ENCODE results near the gene CLIC4.
"Not testable (repeated sequence)": the region's sequence is repeated elsewhere in the genome, so short reads cannot be mapped to it uniquely, and the experiment has no call there.

CLIC4 gene

DNA sequence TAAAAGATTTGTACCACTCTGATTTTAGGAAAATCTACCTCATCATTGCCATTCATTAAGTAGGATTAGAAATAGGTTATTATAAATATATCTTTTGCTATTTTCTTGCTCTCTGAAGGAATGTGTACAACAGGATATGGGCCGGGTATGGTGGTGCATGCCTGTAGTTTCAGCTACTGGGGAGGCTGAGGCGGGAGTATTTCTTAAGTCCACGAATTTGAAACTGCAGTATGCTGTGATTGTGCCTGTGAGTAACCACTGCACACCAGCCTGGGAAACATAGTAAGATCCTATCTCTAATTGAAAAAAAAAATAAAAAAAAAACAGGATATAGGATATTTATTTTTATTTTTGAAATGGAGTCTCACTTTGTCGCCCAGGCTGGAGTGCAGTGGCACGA, 50.0 kb downstream of the CLIC4 start:
- no peak overlapping the region for H3K4me3 ChIP-seq (ENCODE audit: low read depth, low read length)
- DNase-seq (ENCODE audit: low read depth) = no peak

DNA sequence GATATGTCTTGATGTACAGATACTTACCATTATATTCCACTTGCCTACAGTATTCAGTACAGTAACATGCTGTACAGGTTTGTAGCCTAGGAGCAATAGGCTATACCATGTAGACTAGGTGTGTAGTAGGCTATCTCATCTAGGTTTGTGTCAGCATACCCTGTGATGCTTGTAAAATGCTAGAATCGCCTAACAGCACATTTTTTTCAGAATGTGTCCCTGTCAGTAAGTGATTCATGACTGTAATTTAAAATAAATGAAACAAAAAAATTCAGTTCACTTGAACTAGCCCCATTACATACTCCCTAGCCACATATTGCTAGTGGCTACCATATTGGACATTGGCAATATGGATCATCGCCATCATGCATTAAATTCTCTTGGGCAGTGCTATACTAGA, 51.3 kb downstream of the CLIC4 start:
- H3K4me3 ChIP-seq (ENCODE audit: low read depth, low read length) = no peak overlapping the region
- DNase-seq (ENCODE audit: low read depth) = no peak

DNA sequence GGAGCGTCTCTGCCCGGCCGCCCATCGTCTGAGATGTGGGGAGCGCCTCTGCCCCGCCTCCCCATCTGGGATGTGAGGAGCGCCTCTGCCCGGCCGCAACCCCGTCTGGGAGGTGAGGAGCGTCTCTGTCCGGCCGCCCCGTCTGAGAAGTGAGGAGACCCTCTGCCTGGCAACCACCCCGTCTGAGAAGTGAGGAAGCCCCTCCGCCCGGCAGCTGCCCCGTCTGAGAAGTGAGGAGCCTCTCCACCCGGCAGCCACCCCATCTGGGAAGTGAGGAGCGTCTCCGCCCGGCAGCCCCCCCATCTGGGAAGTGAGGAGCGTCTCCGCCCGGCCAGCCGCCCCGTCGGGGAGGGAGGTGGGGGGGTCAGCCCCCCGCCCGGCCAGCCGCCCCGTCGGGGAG, 54.0 kb downstream of the CLIC4 start:
- not testable (repeated sequence) for DNase-seq (ENCODE audit: low read depth); H3K4me3 ChIP-seq (ENCODE audit: low read depth, low read length)

DNA sequence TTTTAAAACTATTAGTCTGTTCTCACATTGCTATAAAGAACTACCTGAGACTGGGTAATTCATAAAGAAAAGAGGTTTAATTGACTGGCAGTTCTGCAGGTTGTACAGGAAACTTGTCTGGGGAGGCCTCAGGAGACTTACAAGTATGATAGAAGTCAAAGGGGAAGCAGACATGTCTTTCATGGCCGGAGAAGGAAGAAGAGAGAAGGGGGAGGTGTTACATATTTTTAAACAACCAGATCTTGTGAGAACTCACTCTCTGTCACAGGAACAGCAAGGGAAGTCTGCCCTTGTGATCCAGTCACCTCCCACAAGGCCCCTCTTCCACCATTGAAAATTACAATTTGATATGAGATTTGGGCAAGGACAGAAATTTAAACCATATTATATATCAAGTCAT, 55.9 kb downstream of the CLIC4 start:
- H3K4me3 ChIP-seq (ENCODE audit: low read depth, low read length) = no peak overlapping the region
- no peak for DNase-seq (ENCODE audit: low read depth)

DNA sequence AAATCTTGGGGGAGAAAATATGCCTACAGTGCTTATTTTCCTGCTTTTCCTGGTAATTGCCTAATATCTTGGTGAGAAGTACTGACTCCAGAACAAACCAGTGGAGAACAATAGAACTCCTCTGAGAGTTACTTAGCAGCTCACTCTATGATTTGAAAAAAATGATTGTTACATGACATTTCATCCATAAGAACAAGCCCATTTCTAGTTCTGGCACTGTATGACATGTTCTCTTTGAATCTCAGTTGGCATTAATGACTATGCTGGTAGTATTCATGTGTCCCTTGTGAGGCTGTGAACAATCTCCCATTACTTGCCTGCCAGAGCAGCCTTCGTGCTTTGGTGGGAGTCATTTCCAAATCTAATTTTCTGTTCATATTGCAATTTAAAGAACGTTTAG, 58.0 kb downstream of the CLIC4 start:
- DNase-seq (ENCODE audit: low read depth) = no peak
- H3K4me3 ChIP-seq (ENCODE audit: low read depth, low read length) = no peak overlapping the region

DNA sequence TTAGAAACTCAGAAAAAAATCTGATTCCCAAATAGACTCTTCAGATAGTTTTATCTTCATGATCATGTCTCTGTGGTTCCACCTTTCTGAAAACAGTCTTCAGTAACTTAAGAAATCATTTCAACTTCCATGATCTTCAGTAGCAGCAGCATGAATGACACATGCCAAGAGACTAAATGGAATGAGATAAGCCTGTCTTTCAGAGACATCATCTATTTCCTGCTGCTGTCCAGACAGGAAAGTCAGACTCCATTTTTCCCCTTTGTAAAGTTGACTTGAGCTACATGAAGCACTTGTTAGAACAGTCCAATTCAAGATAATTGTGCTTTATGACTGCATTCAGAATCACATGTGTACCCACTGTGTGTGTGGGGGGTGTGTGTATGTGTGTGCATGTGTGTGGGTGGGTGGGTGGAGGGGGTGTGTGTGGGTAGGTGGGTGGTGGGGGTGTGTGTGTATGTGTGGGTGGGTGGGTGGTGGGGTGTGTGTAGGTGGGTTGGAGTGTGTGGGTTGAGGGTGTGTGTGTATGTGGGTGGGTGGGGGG, 58.8 kb downstream of the CLIC4 start:
- H3K4me3 ChIP-seq (ENCODE audit: low read depth, low read length) = no peak overlapping the region
- no peak for DNase-seq (ENCODE audit: low read depth)

DNA sequence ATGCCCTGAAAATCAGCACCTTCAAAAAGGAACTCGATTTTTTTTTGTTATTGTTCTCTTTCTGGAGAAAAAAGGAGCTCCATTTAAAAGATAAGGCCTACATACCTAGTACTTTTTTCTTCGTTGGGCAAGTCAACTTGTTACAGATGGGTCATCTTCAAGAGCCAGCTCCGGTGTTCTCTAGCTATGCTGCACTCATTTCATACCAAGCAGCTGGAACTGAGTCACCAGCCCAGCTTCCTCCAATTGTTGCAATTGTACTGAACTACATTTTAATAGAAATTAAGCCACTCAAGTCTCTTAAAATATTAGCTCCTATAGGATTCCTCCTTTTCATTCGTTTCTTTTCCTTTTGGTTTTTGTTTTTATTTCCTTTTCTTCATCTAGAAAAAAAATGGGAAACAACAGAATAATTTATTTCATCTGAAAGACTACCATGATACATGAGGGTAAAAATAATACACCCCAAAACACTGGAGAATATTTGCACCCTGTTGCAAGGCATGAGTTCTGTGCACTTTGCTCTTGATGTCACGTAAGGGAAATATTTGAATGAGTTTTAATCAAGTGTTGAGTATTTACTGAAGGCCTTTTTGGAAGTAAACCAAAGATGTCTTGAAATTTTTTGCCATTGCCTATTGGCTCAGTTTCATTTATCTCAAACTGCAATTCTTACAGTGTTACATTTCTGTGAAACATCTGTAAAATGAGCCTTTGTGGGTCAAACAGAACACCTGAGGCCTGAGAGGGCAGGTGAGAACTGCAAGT, 60.5 kb downstream of the CLIC4 start:
- H3K4me3 ChIP-seq (ENCODE audit: low read depth, low read length) = no peak overlapping the region
- peak; percentile 54 for DNase-seq (ENCODE audit: low read depth)

DNA sequence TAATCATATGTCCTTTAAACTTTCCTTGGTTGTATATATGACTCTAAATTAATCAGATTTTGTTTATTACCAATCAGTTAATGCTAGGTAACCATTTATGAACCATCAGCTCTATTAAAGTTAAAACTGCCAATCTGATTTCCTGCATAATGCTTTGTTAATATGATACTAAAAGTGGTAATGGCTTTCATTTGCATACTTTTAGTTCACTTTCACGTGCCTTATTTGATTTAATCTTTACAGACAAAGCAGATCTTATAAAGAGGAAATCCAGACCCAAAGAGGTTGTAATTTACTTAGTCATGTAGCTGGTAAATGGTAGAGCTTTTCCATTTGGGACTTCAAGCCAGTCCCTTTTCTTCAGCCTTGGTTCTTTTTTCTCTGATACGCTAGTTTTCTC, 61.3 kb downstream of the CLIC4 start:
- no peak overlapping the region for H3K4me3 ChIP-seq (ENCODE audit: low read depth, low read length)
- DNase-seq (ENCODE audit: low read depth) = no peak

DNA sequence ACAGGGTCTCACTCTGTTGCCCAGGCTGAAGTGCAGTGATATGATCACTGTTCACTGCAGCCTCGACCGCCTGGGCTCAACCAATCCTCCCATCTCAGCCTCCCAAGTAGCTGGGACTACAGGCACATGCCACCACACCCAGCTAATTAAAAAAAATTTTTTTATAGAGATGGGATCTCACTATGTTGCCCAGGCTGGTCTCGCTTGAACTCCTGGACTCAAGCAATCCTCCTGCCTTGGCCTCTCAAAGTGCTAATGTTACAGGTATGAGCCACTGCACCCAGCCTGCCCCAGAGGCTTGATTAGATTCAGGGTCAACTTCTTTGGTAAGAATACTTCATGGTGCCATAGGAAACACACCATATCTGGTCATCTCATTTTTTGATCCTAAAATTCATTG, 66.2 kb downstream of the CLIC4 start:
- DNase-seq (ENCODE audit: low read depth); H3K4me3 ChIP-seq (ENCODE audit: low read depth, low read length): not testable (repeated sequence)

DNA sequence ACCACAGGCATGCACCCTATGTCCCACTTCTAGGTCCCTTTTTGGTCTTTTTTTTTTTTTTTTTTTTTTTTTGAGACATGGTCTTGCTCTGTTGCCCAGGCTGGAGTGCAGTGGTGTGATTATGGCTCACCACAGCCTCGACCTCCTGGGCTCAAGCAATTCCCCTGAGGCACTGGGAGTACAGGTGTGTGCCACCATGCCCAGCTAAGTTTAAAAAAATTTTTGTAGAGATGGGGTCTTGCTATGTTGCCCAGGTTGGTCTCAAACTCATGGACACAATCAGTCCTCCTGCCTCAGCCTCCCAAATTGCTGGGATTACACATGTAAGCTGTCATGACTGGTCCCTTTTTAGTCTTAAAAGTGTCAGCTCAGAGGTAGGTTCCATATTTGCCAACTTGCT, 75.0 kb downstream of the CLIC4 start:
- H3K4me3 ChIP-seq (ENCODE audit: low read depth, low read length); DNase-seq (ENCODE audit: low read depth): not testable (repeated sequence)

DNA sequence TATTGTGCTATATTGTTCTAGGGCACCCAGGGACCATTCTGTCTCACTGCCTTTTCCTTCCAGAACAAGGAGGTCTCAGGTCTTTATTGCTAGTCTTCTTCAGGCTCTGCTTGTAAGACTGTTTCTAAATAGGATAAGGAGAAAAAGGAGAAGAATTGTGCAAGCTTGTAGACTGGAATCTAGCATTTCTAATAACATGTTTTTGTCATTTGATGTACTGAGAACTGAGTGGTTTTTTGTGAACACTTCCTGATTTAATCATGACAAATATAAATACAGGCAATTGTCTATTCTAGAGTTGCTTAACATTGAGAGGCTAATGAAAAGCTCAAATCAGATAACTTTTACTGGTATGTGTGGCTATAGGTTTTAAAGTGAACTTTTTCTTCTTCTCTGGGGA, 77.6 kb downstream of the CLIC4 start:
- DNase-seq (ENCODE audit: low read depth) = no peak
- H3K4me3 ChIP-seq (ENCODE audit: low read depth, low read length) = no peak overlapping the region

DNA sequence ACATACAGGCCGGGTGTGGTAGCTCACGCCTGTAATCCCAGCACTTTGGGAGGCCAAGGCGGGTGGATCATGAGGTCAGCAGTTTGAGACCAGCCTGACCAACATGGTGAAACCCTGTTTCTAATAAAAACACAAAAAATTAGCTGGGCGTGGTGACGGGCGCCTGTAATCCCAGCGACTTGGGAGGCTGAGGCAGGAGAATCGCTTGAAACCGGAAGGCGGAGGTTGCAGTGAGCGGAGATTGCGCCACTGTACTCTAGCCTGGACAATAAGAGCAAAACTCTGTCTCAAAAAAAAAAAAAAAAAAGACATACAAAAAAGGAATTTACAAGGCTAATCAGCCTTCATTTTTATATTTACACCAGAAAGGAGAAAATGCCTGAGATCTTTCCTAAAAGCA, 78.2 kb downstream of the CLIC4 start:
- not testable (repeated sequence) for DNase-seq (ENCODE audit: low read depth); H3K4me3 ChIP-seq (ENCODE audit: low read depth, low read length)

DNA sequence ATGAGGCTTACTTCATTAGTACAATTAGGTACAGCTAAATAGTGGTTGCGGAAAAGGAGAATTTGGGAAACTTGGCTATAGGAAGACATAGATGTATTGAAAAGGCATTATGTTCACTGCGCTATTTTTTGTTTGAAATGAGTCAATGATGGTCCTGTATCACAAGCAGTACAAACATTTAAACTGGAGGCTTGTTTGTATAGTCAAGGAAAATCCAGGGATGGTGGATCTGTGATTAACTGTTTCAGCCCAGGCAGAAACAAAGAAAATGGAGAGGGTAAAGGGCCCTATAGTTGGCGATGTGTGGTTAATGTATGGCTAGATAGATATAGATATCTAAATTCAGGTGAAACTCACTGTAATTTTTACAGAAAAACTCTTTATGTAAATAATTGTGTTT, 79.9 kb downstream of the CLIC4 start:
- H3K4me3 ChIP-seq (ENCODE audit: low read depth, low read length) = no peak overlapping the region
- DNase-seq (ENCODE audit: low read depth) = no peak

DNA sequence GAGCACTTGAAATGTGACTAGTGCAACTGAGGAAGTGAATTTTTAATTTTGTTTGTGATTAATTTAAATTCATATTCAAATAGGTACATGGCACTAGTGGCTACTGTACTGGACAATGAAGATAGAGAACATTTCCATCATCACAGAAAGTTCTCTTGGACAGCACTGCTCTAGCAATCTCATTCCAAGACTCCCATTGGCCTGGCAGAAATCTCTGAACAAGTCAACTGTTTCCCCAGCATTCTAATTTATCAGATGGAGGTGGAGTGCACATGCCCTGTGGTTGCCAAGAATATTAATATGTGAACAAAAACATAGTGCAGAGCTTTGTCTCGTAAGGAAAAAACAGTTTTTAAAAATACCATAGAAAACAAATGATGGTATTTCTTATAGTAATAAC, 81.3 kb downstream of the CLIC4 start:
- H3K4me3 ChIP-seq (ENCODE audit: low read depth, low read length) = no peak overlapping the region
- DNase-seq (ENCODE audit: low read depth) = no peak

DNA sequence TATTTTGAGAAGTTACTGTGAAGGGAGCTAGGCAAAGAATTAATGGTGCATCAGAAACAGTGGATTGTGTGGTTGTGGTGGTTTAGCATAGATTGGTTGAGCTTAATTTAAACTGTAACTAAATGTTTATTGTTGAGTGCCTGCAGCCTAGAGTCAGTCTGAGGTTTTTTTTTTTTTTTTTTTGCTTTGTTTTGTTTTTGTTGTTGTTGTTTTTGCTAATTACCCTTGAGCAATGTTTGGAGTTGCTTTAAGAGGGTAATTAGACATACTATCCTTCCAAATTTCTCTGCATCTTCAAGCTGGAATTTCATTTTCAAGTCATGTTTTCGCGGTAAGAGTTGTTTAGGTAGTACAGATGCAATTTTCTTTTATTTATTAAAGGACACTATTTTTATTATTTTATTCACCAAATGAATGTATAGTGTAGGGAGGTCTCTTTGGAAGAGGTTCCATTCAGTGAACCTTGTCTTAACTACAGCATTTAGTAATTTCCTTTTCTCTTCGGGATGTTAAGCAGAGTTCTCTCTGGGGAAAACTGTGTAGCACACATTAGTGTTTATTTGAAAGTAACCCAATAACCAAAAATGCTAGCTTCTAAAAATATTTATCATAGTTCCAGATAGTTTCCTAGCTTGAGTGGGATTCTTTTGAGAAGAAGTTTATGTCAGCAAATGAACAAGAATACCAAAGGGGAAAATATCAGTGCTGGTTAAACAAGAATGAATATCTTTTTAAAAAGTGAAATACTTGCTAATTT, 82.3 kb downstream of the CLIC4 start:
- no peak overlapping the region for H3K4me3 ChIP-seq (ENCODE audit: low read depth, low read length)
- DNase-seq (ENCODE audit: low read depth) = no peak

DNA sequence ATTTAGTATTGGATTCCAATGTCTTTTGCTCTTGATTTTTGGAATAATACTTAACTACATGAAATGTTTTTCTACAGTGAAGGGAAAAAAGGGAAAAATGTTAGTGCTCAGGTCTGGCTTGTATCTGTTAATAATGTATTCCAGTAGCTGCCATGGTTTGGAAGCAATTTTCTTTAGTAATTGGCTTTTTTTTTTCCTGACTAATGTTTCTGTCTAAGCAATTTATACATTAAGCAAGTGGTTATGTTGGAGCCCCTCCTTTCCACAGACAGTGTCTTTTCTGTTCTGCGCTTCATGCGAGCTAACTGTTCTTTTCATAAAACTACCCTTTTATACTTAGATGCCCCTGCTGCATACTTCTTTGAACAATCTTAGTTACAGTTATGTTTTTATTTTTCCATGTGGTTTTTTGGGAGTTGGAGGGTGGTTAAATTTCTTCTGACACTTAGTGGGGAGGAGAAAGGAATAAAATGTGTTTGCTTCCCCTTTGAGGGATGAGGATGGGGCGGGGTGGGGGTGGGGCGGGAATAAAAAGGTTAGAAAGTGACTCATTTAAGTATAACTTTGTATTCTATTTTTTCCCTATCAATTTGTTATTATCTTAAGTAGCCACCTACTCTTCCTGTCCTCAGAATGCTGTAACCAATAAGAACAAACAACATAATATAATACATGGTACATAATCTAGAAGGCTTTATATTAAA, 83.1 kb downstream of the CLIC4 start:
- DNase-seq (ENCODE audit: low read depth) = no peak
- no peak overlapping the region for H3K4me3 ChIP-seq (ENCODE audit: low read depth, low read length)

DNA sequence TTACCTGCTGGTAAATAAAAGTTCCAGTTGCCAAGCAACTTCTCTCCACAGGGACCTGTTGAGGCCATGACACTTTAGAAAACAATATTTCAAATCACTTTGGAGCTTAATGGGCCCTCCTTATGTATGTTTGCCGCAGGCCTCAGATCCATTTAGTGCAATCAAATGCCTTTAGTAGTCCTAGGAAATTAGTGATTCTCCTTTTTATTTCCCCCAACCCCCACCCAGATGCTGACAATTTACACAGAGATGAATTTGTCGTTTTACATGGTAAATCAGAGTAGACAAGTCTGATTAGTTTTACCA, 83.6 kb downstream of the CLIC4 start:
- H3K4me3 ChIP-seq (ENCODE audit: low read depth, low read length) = no peak overlapping the region
- DNase-seq (ENCODE audit: low read depth) = no peak

DNA sequence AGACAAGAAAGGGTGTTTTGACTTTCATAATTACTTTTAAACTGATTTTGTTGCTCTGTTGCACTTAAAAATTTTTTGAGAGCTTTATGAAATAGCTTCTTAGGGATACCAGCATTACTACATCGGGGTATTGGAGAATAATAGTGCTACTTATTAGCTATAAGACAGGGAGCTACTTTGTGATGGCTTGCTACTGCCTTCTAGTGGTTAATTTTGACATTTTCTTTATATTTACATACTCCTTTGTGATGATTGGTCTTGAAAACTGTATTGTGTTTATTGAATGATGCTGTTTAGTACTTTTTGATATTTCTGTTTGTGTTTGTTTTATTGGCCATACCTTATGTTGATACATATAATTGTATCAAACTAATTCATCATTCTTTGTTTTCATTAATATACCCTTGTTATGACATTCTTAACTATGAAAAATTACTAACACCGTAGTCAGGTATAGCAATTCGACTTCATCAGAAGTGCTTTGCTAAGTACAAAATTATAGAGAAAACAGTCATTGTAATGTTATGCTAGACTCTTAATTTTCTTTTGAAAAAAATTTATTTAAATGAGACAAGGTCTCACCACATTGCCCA, 85.5 kb downstream of the CLIC4 start:
- DNase-seq (ENCODE audit: low read depth) = peak; percentile 39
- H3K4me3 ChIP-seq (ENCODE audit: low read depth, low read length) = no peak overlapping the region

DNA sequence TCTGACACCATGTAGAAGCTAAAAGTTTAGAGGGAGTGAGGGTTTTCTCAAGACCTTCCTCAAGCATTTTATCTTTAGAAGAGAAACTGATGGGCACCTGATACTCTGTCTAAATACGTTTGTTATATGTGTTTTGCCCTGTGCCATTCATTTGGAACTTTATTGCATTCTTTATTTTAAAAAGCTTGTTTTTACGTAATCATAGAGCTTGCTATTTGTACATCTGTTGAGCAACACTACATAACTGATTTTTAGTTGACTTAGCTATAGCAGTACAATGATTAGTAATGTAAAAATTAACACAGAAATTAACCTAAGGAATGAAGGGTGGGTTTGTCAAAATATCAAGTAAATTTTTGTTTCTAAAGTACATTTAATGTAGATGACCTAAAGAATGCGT, 96.3 kb downstream of the CLIC4 start:
- no peak for DNase-seq (ENCODE audit: low read depth)
- no peak overlapping the region for H3K4me3 ChIP-seq (ENCODE audit: low read depth, low read length)

DNA sequence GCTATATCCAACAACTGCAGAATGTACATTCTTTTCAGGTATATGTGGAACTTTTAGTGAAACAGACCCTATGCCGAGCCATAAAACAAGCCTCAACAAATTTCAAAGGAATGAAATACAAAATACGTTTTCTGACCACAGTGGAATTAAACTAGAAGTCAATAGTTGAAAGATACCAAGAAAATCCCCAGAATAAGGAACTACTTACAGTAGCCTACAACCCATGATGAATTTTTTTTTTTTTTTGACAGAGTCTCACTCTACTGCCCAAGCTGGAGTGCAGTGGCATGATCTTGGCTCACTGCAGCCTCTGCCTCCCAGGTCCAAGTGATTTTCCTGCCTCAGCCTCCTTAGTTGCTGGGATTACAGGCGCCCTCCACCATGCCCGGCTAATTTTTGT, 101.4 kb downstream of the CLIC4 start:
- DNase-seq (ENCODE audit: low read depth) = no peak
- no peak overlapping the region for H3K4me3 ChIP-seq (ENCODE audit: low read depth, low read length)
